GM18511 (cell line): ENCODE results near the gene WASL.
"Not testable (repeated sequence)": the region's sequence is repeated elsewhere in the genome, so short reads cannot be mapped to it uniquely, and the experiment has no call there.

Source experiments
- ATAC-seq: cut with Tn5 transposase; IDR thresholded peaks from one replicate; pipeline ENCODE4 v1.9.1; 2021; ENCODE audit warnings: mild to moderate bottlenecking, moderate library complexity; ENCODE audit not compliant: unreplicated experiment

Gene WASL

GRCh38 chr7:123748734-123749536 lies at the start of gene WASL:
WASL (minus strand) TSS chr7:123749003; CDS start chr7:123748734, 269 bp downstream.
- ATAC-seq: peak; percentile 76

GRCh38 chr7:123797673-123798531 lies 49.1 kb upstream of the WASL start:
- no peak for ATAC-seq

GRCh38 chr7:123796568-123796967 lies 47.8 kb upstream of the WASL start:
- no peak for ATAC-seq

GRCh38 chr7:123795917-123796316 lies 47.1 kb upstream of the WASL start:
- no peak for ATAC-seq

GRCh38 chr7:123795116-123795515 lies 46.3 kb upstream of the WASL start:
- ATAC-seq: not testable (repeated sequence)

GRCh38 chr7:123792547-123792946 lies 43.7 kb upstream of the WASL start:
- no peak for ATAC-seq

GRCh38 chr7:123791001-123791400 lies 42.2 kb upstream of the WASL start:
- no peak for ATAC-seq

GRCh38 chr7:123789817-123790216 lies 41.0 kb upstream of the WASL start:
- ATAC-seq: no peak

- no peak for ATAC-seq
These were observed 40.5 kb upstream of the WASL start for GRCh38 chr7:123789206-123789784.

GRCh38 chr7:123788584-123788983 lies 39.8 kb upstream of the WASL start:
- ATAC-seq: no peak

- no peak for ATAC-seq
These were observed 38.6 kb upstream of the WASL start for GRCh38 chr7:123787220-123788007.

GRCh38 chr7:123784263-123784662 lies 35.5 kb upstream of the WASL start:
- no peak for ATAC-seq

GRCh38 chr7:123783820-123784219 lies 35.0 kb upstream of the WASL start:
- no peak for ATAC-seq

- no peak for ATAC-seq
These were observed 33.4 kb upstream of the WASL start for GRCh38 chr7:123782071-123782798.

- ATAC-seq: not testable (repeated sequence)
These were observed 31.7 kb upstream of the WASL start for GRCh38 chr7:123780472-123780871.

GRCh38 chr7:123774496-123774895 lies 25.7 kb upstream of the WASL start:
- ATAC-seq: no peak

GRCh38 chr7:123773481-123773880 lies 24.7 kb upstream of the WASL start:
- ATAC-seq: no peak

GRCh38 chr7:123772652-123773051 lies 23.8 kb upstream of the WASL start:
- no peak for ATAC-seq

GRCh38 chr7:123771846-123772245 lies 23.0 kb upstream of the WASL start:
- no peak for ATAC-seq

- ATAC-seq: no peak
These were observed 22.5 kb upstream of the WASL start for GRCh38 chr7:123771256-123771655.
